ENCODE data around the gene IGSF21. TPM values are rescaled to one million over a fixed set of nuclear protein-coding genes. Genes with fewer than 3 reads are reported as not detected.

Gene IGSF21
- total RNA-seq, 1 experiment from 2014 or later: 30.5 TPM

DNA sequence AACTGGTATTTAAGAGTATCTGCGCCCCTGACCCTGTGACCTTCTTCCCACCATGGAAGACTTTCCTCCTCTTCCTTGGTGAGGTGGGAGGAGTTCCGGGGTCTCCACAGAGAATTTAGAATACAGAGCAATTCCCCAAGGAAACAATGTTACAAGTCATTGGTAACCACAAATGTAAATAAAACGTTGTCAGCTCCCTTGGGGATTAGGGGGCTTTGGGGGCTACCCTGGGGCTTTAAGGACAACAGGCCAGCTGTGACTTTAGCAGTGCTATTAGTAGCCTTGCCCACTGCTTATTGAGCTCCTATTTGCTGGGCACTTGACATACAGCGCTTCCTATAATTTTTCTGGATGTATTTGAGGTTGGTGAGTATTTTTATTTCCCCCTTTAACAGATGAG, 69.0 kb downstream of the IGSF21 start (continued):
- TF ChIP-seq ZNF671 (CRISPR knock-in tag; IDR thresholded peaks at IDR 0.05): no peak

- Mint-ChIP-seq H3K4me1 (peaks cover 53% of the 10 kb centered on the region), H3K4me3 (no peak overlapping the region), H3K27me3 (ENCODE audit: low read depth) (no peaks in the 10 kb centered on the region), H3K27ac (no peak overlapping the region), H3K36me3 (no peaks in the 10 kb centered on the region), H3K9me3 (no peaks in the 10 kb centered on the region)
- no peak for TF ChIP-seq ZNF425 (CRISPR knock-in tag; conservative IDR thresholded peaks at IDR 0.05)
- POLR2A ChIA-PET: no interaction called here
- ATAC-seq (no peak), DNase-seq (ENCODE audit: low spot score) (no peak)
- CTCF ChIA-PET: interaction anchor here (5.1 kb wide), 1 partner anchor 57 kb away, joined by 21 read pairs; no protein-coding TSS in a partner anchor
Measured at GRCh38 chr1:18178111-18178510, 70.5 kb downstream of the IGSF21 start.

DNA sequence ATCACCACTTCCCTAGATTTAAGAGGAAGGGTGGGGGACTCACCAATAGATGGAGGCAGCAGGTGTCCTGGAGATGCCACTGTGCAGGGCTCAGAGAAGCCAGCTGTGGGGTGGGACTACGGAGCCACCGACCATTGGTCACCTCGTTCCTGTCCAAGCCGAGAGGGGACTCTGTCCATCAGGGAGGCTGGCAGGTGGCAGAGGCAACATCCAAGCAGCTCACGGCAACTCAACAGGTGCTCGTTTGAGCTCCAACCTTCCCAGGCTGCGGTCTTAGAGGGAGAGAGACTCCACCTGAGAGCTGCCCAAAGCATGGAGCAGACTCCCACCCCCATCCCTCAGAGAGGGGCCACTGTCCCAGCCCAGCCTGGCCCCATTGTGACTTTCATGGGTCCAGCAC, 71.4 kb downstream of the IGSF21 start:
- Mint-ChIP-seq H3K27me3 (ENCODE audit: low read depth) (no peaks in the 10 kb centered on the region), H3K4me3 (no peak overlapping the region), H3K27ac (no peak overlapping the region), H3K4me1 (peaks cover 53% of the 10 kb centered on the region), H3K9me3 (no peaks in the 10 kb centered on the region), H3K36me3 (no peaks in the 10 kb centered on the region)
- ChIA-PET POLR2A (no interaction called here), CTCF (no interaction called here)
- no peak for ATAC-seq
- DNase-seq (ENCODE audit: low spot score): no peak
- TF ChIP-seq ZNF281 (CRISPR knock-in tag; IDR thresholded peaks at IDR 0.05) (no peak), ETV6 (CRISPR knock-in tag; IDR thresholded peaks at IDR 0.05) (no peak), E2F1 (CRISPR knock-in tag; IDR thresholded peaks at IDR 0.05) (no peak), ESRRA (CRISPR knock-in tag; IDR thresholded peaks at IDR 0.05; ENCODE audit: borderline replicate concordance) (no peak), EMX1 (CRISPR knock-in tag; IDR thresholded peaks at IDR 0.05) (no peak), ATF2 (CRISPR knock-in tag; IDR thresholded peaks at IDR 0.05; ENCODE audit: borderline replicate concordance, low read depth) (no peak), NFATC4 (CRISPR knock-in tag; IDR thresholded peaks at IDR 0.05) (no peak), TCF7 (CRISPR knock-in tag; IDR thresholded peaks at IDR 0.05; ENCODE audit: low read depth) (no peak), GRHL2 (CRISPR knock-in tag; IDR thresholded peaks at IDR 0.05; ENCODE audit: insufficient replicate concordance, severe bottlenecking) (no peak), RORB (CRISPR knock-in tag; IDR thresholded peaks at IDR 0.05) (no peak), ELF4 (CRISPR knock-in tag; IDR thresholded peaks at IDR 0.05; ENCODE audit: low read depth) (no peak), ERG (CRISPR knock-in tag; IDR thresholded peaks at IDR 0.05) (no peak), FOXP1 (CRISPR knock-in tag; IDR thresholded peaks at IDR 0.05; ENCODE audit: borderline replicate concordance) (no peak)
- TF ChIP-seq, protein P1, sequence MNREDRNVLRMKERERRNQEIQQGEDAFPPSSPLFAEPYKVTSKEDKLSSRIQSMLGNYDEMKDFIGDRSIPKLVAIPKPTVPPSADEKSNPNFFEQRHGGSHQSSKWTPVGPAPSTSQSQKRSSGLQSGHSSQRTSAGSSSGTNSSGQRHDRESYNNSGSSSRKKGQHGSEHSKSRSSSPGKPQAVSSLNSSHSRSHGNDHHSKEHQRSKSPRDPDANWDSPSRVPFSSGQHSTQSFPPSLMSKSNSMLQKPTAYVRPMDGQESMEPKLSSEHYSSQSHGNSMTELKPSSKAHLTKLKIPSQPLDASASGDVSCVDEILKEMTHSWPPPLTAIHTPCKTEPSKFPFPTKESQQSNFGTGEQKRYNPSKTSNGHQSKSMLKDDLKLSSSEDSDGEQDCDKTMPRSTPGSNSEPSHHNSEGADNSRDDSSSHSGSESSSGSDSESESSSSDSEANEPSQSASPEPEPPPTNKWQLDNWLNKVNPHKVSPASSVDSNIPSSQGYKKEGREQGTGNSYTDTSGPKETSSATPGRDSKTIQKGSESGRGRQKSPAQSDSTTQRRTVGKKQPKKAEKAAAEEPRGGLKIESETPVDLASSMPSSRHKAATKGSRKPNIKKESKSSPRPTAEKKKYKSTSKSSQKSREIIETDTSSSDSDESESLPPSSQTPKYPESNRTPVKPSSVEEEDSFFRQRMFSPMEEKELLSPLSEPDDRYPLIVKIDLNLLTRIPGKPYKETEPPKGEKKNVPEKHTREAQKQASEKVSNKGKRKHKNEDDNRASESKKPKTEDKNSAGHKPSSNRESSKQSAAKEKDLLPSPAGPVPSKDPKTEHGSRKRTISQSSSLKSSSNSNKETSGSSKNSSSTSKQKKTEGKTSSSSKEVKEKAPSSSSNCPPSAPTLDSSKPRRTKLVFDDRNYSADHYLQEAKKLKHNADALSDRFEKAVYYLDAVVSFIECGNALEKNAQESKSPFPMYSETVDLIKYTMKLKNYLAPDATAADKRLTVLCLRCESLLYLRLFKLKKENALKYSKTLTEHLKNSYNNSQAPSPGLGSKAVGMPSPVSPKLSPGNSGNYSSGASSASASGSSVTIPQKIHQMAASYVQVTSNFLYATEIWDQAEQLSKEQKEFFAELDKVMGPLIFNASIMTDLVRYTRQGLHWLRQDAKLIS (CRISPR knock-in tag; IDR thresholded peaks at IDR 0.05; ENCODE audit: borderline replicate concordance): no peak
- TF ChIP-seq, protein P2, sequence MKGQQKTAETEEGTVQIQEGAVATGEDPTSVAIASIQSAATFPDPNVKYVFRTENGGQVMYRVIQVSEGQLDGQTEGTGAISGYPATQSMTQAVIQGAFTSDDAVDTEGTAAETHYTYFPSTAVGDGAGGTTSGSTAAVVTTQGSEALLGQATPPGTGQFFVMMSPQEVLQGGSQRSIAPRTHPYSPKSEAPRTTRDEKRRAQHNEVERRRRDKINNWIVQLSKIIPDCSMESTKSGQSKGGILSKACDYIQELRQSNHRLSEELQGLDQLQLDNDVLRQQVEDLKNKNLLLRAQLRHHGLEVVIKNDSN (CRISPR knock-in tag; IDR thresholded peaks at IDR 0.05): no peak
- TF ChIP-seq, protein P3, sequence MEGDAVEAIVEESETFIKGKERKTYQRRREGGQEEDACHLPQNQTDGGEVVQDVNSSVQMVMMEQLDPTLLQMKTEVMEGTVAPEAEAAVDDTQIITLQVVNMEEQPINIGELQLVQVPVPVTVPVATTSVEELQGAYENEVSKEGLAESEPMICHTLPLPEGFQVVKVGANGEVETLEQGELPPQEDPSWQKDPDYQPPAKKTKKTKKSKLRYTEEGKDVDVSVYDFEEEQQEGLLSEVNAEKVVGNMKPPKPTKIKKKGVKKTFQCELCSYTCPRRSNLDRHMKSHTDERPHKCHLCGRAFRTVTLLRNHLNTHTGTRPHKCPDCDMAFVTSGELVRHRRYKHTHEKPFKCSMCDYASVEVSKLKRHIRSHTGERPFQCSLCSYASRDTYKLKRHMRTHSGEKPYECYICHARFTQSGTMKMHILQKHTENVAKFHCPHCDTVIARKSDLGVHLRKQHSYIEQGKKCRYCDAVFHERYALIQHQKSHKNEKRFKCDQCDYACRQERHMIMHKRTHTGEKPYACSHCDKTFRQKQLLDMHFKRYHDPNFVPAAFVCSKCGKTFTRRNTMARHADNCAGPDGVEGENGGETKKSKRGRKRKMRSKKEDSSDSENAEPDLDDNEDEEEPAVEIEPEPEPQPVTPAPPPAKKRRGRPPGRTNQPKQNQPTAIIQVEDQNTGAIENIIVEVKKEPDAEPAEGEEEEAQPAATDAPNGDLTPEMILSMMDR (IDR thresholded peaks at IDR 0.05): no peak

Measured in WTC11 (cell line).